GM23338 (cell line): Measurements from ENCODE around the gene FGD4. TPM values are rescaled to one million over a fixed set of nuclear protein-coding genes. Genes with fewer than 3 reads are reported as not detected.
A peak's percentile ranks its signal among the peaks of the same experiment; 100 is the strongest.

Source experiments
- ATAC-seq: fragments of 200-7000 bp; cut with Tn5 transposase; 3 replicates; pipeline ENCODE4 v1.9.1; 2020
- DNase-seq: peaks from one replicate; pipeline ENCODE4 v3.0.0-alpha.2; 2015; ENCODE audit warnings: low spot score
- H2AFZ ChIP-seq: fragments of 200-600 bp; sonication (generic); 2 replicates; pipeline ENCODE4 v1.8.0; 2016; ENCODE audit warnings: antibody characterized with exemption, mild to moderate bottlenecking, moderate library complexity
- H3F3A ChIP-seq: fragments of 200-600 bp; sonication (generic); replicated peaks from 2 replicates; pipeline ENCODE4 v1.8.0; 2017; ENCODE audit warnings: antibody characterized with exemption, mixed run types, low read depth
- H3K27ac ChIP-seq: fragments of 200-600 bp; sonication (generic); 2 replicates; pipeline ENCODE4 v1.6.1; 2016; ENCODE audit warnings: low read depth
- H3K27me3 ChIP-seq: fragments of 200-600 bp; sonication (generic); 2 replicates; pipeline ENCODE4 v1.8.0; 2016; ENCODE audit warnings: mild to moderate bottlenecking, mixed run types, moderate library complexity; ENCODE audit not compliant: insufficient read depth
- H3K36me3 ChIP-seq: fragments of 200-600 bp; sonication (generic); 2 replicates; pipeline ENCODE4 v1.8.0; 2016; ENCODE audit warnings: mild to moderate bottlenecking; ENCODE audit not compliant: insufficient read depth
- H3K4me1 ChIP-seq: fragments of 200-600 bp; sonication (generic); 2 replicates; pipeline ENCODE4 v1.8.0; 2016; ENCODE audit warnings: mild to moderate bottlenecking, moderate library complexity; ENCODE audit not compliant: insufficient read depth
- H3K4me2 ChIP-seq: fragments of 200-600 bp; sonication (generic); 2 replicates; pipeline ENCODE4 v1.7.1; 2017; ENCODE audit warnings: mixed run types
- H3K4me3 ChIP-seq: fragments of 200-600 bp; sonication (generic); 2 replicates; pipeline ENCODE4 v1.6.1; 2016; ENCODE audit warnings: mixed run types
- H3K79me2 ChIP-seq: fragments of 200-600 bp; sonication (generic); replicated peaks from 2 replicates; pipeline ENCODE4 v1.8.0; 2017; ENCODE audit warnings: mild to moderate bottlenecking; ENCODE audit not compliant: insufficient read depth
- H3K9me2 ChIP-seq: fragments of 200-600 bp; sonication (generic); 2 replicates; pipeline ENCODE4 v1.8.0; 2017; ENCODE audit not compliant: insufficient read depth
- H4K20me1 ChIP-seq: fragments of 200-600 bp; sonication (generic); replicated peaks from 2 replicates; pipeline ENCODE4 v1.8.0; 2017; ENCODE audit warnings: mild to moderate bottlenecking; ENCODE audit not compliant: insufficient read depth
- H3K27ac Mint-ChIP-seq: 2 replicates; pipeline ENCODE4 v1.8.0; 2020; ENCODE audit warnings: inconsistent platforms, mild to moderate bottlenecking, moderate library complexity, mixed read lengths
- H3K27me3 Mint-ChIP-seq: 3 replicates; pipeline ENCODE4 v1.8.0; 2022; ENCODE audit warnings: low read depth, mild to moderate bottlenecking, moderate library complexity, mixed read lengths, inconsistent platforms; ENCODE audit not compliant: insufficient read depth, poor library complexity
- H3K36me3 Mint-ChIP-seq: 3 replicates; pipeline ENCODE4 v1.8.0; 2021; ENCODE audit warnings: low read depth, mild to moderate bottlenecking, inconsistent platforms, moderate library complexity, mixed read lengths
- H3K4me1 Mint-ChIP-seq: 3 replicates; pipeline ENCODE4 v1.8.0; 2020; ENCODE audit warnings: mild to moderate bottlenecking, inconsistent platforms, mixed read lengths
- H3K4me3 Mint-ChIP-seq: 3 replicates; pipeline ENCODE4 v1.8.0; 2021; ENCODE audit warnings: moderate library complexity, mild to moderate bottlenecking, inconsistent platforms, mixed read lengths
- H3K9me3 Mint-ChIP-seq: 3 replicates; pipeline ENCODE4 v1.8.0; 2020; ENCODE audit warnings: moderate library complexity, mild to moderate bottlenecking, inconsistent platforms, mixed read lengths
- CREB1 ChIP-seq: fragments of 250-450 bp; sonication (Bioruptor Pico); IDR thresholded peaks from 2 replicates; pipeline ENCODE4 v1.5.0; 2020; ENCODE audit warnings: low read depth, mild to moderate bottlenecking, moderate library complexity
- CTCF ChIP-seq, 2 experiments: fragments of 200-600 bp in 1 of 2; sonication (generic) in 1 of 2; conservative IDR thresholded peaks; 2 replicates each; pipeline versions ENCODE4 v1.5.1 to v1.6.1; 2016 to 2017; ENCODE audit warnings: antibody characterized with exemption in 2 of 2, low read depth in 2 of 2, mild to moderate bottlenecking in 2 of 2, moderate library complexity in 1 of 2
- EZH2 ChIP-seq: fragments of 200-600 bp; sonication (generic); IDR thresholded peaks from one replicate; pipeline ENCODE4 v1.8.0; 2017; ENCODE audit warnings: antibody characterized with exemption, mild to moderate bottlenecking, low read depth; ENCODE audit not compliant: unreplicated experiment
- EZH2phosphoT487 ChIP-seq: fragments of 200-600 bp; sonication (generic); IDR thresholded peaks from one replicate; pipeline ENCODE4 v1.8.1; 2018; ENCODE audit warnings: antibody characterized with exemption; ENCODE audit not compliant: unreplicated experiment
- JUNB ChIP-seq: IDR thresholded peaks from one replicate; pipeline ENCODE4 v1.6.1; 2016; ENCODE audit warnings: antibody characterized with exemption; ENCODE audit not compliant: unreplicated experiment
- POLR2AphosphoS5 ChIP-seq: IDR thresholded peaks from 2 replicates; pipeline ENCODE4 v1.6.1; 2016; ENCODE audit warnings: antibody characterized with exemption, low read depth
- REST ChIP-seq: IDR thresholded peaks from one replicate; pipeline ENCODE4 v1.6.1; 2018; ENCODE audit warnings: antibody characterized with exemption; ENCODE audit not compliant: unreplicated experiment
- ZNF114 ChIP-seq: fragments of 250-450 bp; sonication (Bioruptor Pico); IDR thresholded peaks from 2 replicates; pipeline ENCODE4 v1.5.0; 2020; ENCODE audit warnings: mild to moderate bottlenecking, moderate library complexity
- ZNF331 ChIP-seq: fragments of 250-450 bp; sonication (Bioruptor Pico); IDR thresholded peaks from 2 replicates; pipeline ENCODE4 v1.5.0; 2020; ENCODE audit warnings: low read depth, mild to moderate bottlenecking, moderate library complexity
- ZNF462 ChIP-seq: fragments of 250-450 bp; sonication (Bioruptor Pico); IDR thresholded peaks from 2 replicates; pipeline ENCODE4 v1.5.0; 2020; ENCODE audit warnings: mild to moderate bottlenecking, moderate library complexity
- polyA plus RNA-seq: library from polyadenylated mRNA; unstranded; fragments of >200 nt; fragmentation: Nextera tagmentation; extraction: Ambion mirVana; gene quantifications from 2 replicates; pipeline ENCODE4 v1.2.1, GENCODE V29; 2016
- total RNA-seq: library from RNA; depleted of rRNA; stranded (reverse); fragments of >200 nt; shearing (Covaris generic); gene quantifications from 2 replicates; pipeline ENCODE4 v1.2.3, GENCODE V29; 2014

The FGD4 gene
- total and polyA plus RNA-seq, 2 experiments from 2014 or later, result 24.3 to 54.3 TPM

DNA sequence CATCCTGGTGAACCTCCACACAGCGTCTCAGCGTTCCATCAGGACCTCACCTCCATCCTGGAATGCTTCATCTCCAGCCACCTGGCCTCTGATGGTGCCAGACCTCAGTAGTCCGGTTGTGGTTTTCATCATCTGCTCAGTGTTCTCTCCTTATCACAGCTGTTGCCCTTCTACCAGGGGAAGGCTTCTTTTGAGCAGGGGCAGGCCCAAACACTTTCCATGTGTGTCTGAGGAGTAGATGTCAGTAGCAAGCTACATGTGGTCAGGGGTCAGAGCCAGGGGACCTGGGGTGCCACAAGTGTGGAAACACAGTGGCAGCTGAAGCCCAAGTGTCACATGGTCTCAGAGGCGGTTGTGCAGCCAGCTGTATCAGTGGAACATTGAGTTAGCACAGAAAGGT is 30.2 kb upstream of the FGD4 start (continued):
- TF ChIP-seq ZNF462 (CRISPR knock-in tag) (no peak), ZNF331 (CRISPR knock-in tag) (no peak), JUNB (no peak), ZNF114 (CRISPR knock-in tag) (no peak), EZH2phosphoT487 (no peak)

GRCh38 chr12:32377344-32378055 is 21.9 kb upstream of the FGD4 start:
- peaks cover 4% of the 10 kb centered on the region for H3K27me3 Mint-ChIP-seq
- no peak for DNase-seq

More at GRCh38 chr12:32377344-32378055, 21.9 kb upstream of the FGD4 start:
- peaks cover 17% of the 10 kb centered on the region for H3K4me1 ChIP-seq
- no peaks in the 10 kb centered on the region for H3K27me3 ChIP-seq
- H3F3A ChIP-seq, result no peaks in the 10 kb centered on the region
- no peak overlapping the region for H3K4me3 Mint-ChIP-seq
- peaks cover 18% of the 10 kb centered on the region for H3K4me1 Mint-ChIP-seq
- no peaks in the 10 kb centered on the region for H3K36me3 ChIP-seq
- peak overlapping the region; percentile 70 for H3K27ac Mint-ChIP-seq
- H3K79me2 ChIP-seq, result no peaks in the 10 kb centered on the region
- H3K9me2 ChIP-seq, result no peaks in the 10 kb centered on the region
- H3K36me3 Mint-ChIP-seq, result no peaks in the 10 kb centered on the region
- H2AFZ ChIP-seq, result no peak overlapping the region
- H3K27ac ChIP-seq, result no peak overlapping the region
- H3K9me3 Mint-ChIP-seq, result no peaks in the 10 kb centered on the region
- no peak overlapping the region for H3K4me2 ChIP-seq
- H3K4me3 ChIP-seq, result no peak overlapping the region
- ATAC-seq, result peak; percentile 73
- no peaks in the 10 kb centered on the region for H4K20me1 ChIP-seq
- TF ChIP-seq POLR2AphosphoS5, result no peak
- no peak for TF ChIP-seq JUNB
- TF ChIP-seq ZNF331 (CRISPR knock-in tag), result no peak
- TF ChIP-seq EZH2, result no peak
- TF ChIP-seq CREB1 (CRISPR knock-in tag), result no peak
- no peak for TF ChIP-seq CTCF (conservative IDR thresholded peaks at IDR 0.05; ENCODE audit: low read depth in 2 of 2)
- no peak for TF ChIP-seq REST
- TF ChIP-seq ZNF114 (CRISPR knock-in tag), result no peak
